Measurements from ENCODE around the gene PRDM12.

PRDM12 gene

DNA sequence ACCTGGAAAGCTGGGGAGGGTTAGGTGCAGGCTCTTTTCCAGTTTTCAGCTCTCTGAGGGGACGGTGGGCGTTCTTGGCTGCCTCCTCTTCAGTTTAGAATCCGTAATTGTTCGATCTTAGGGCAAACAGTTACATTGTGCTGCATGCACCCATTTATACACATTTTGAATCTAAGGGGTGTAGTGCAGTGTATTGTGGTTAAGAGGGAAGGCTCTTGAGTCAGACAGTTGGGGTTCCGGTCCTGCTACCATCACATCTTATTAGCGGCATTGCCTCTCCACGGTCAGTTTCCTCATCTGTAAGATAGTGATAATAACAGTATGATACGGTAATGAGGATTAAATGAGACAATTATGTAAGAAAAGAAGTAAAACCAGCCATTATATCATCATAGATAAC lies 29.8 kb downstream of the PRDM12 start:
- DNase-seq (ENCODE audit: insufficient read length, low spot score) (no peak), FAIRE-seq (no peak)
- TF ChIP-seq POLR2AphosphoS5 (IDR thresholded peaks at IDR 0.05; ENCODE audit: low read depth, low read length): no peak
- TF ChIP-seq POLR2A (IDR thresholded peaks at IDR 0.05; ENCODE audit: low read depth, low read length): no peak
- no peak for TF ChIP-seq PAX5 (IDR thresholded peaks at IDR 0.05; ENCODE audit: insufficient read depth, low read length, severe bottlenecking)
- TF ChIP-seq SPI1 (IDR thresholded peaks at IDR 0.05; ENCODE audit: low read depth, low read length): no peak
- TF ChIP-seq POU2F2 (IDR thresholded peaks at IDR 0.05; ENCODE audit: low read depth, low read length): no peak
- no peak for TF ChIP-seq TAF1 (IDR thresholded peaks at IDR 0.05; ENCODE audit: low read depth, low read length)

DNA sequence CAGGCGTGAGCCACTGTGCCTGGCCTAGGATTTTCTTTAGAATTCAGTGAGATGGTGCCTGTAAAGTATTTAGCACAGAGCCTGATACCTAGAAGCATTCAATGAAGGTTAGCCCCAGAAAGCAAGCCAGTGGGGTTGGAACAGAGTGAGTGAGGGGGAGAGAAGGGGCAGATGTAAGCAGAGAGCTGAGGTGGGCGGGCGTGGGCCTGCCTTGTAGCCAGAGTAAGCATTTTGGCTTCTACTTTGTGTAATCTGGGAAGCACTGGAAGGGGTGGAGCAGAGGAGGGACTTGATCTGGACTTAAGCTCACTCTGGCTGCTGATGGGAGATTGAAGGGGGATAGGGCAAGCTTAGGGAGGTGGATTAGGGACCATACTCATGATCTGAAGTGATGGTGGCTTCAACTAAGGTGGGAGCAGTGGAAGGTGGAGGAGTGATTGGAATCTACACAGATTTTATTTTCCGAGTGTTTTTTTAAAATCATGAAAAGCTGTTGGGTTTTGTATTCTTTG lies 31.8 kb downstream of the PRDM12 start:
- no peak for FAIRE-seq
- TF ChIP-seq POU2F2 (IDR thresholded peaks at IDR 0.05; ENCODE audit: low read depth, low read length): no peak
- TF ChIP-seq POLR2AphosphoS5 (IDR thresholded peaks at IDR 0.05; ENCODE audit: low read depth, low read length): no peak
- no peak for TF ChIP-seq SPI1 (IDR thresholded peaks at IDR 0.05; ENCODE audit: low read depth, low read length)
- no peak for TF ChIP-seq POLR2A (IDR thresholded peaks at IDR 0.05; ENCODE audit: low read depth, low read length)
- TF ChIP-seq PAX5 (IDR thresholded peaks at IDR 0.05; ENCODE audit: insufficient read depth, low read length, severe bottlenecking): no peak
- TF ChIP-seq TAF1 (IDR thresholded peaks at IDR 0.05; ENCODE audit: low read depth, low read length): no peak
- no peak for DNase-seq (ENCODE audit: insufficient read length, low spot score)

DNA sequence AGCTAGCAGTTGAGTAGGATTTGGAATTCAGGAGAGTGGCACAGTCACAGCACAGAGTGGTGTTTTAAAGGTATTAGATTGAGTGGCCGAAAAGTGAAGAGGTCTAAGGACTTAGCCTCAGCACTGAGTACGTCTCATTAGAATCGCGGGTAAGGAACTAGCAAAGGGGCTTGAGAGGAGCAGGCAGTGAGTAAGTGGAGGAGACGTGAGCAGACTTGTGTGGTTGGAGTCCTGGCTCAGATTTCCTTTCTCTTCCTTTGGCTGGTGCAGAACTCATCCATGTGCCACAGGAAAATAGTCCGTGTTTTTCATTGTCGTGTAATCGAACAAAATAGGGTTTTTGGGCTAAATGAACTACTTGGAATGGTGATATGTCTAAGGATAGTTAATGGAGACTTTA lies 32.6 kb downstream of the PRDM12 start:
- FAIRE-seq: no peak
- no peak for TF ChIP-seq TAF1 (IDR thresholded peaks at IDR 0.05; ENCODE audit: low read depth, low read length)
- TF ChIP-seq POLR2AphosphoS5 (IDR thresholded peaks at IDR 0.05; ENCODE audit: low read depth, low read length): no peak
- no peak for TF ChIP-seq PAX5 (IDR thresholded peaks at IDR 0.05; ENCODE audit: insufficient read depth, low read length, severe bottlenecking)
- TF ChIP-seq SPI1 (IDR thresholded peaks at IDR 0.05; ENCODE audit: low read depth, low read length): no peak
- TF ChIP-seq POU2F2 (IDR thresholded peaks at IDR 0.05; ENCODE audit: low read depth, low read length): no peak
- no peak for TF ChIP-seq POLR2A (IDR thresholded peaks at IDR 0.05; ENCODE audit: low read depth, low read length)
- DNase-seq (ENCODE audit: insufficient read length, low spot score): no peak

DNA sequence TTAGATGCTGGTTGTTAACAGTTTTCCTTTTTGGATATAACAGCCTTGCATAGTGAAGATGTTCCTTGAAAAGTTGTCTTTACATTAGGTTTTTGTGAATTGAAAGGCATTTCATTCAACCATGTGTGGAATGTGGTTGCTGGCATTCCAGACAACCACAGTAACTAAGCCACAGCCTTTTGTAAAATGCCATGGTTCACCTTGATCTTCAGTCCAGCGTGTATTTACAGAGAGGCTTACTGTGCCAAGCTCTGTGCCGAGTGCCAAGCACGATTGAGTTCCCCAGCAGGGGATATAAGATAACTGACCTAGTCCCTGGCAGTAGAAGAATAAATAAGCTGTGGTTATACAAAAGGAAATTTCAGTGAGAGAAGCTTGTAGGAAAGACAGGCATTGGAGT lies 34.1 kb downstream of the PRDM12 start:
- FAIRE-seq (no peak), DNase-seq (ENCODE audit: insufficient read length, low spot score) (no peak)
- TF ChIP-seq POU2F2 (IDR thresholded peaks at IDR 0.05; ENCODE audit: low read depth, low read length) (no peak), SPI1 (IDR thresholded peaks at IDR 0.05; ENCODE audit: low read depth, low read length) (no peak), POLR2AphosphoS5 (IDR thresholded peaks at IDR 0.05; ENCODE audit: low read depth, low read length) (no peak), PAX5 (IDR thresholded peaks at IDR 0.05; ENCODE audit: insufficient read depth, low read length, severe bottlenecking) (no peak), TAF1 (IDR thresholded peaks at IDR 0.05; ENCODE audit: low read depth, low read length) (no peak), POLR2A (IDR thresholded peaks at IDR 0.05; ENCODE audit: low read depth, low read length) (no peak)

DNA sequence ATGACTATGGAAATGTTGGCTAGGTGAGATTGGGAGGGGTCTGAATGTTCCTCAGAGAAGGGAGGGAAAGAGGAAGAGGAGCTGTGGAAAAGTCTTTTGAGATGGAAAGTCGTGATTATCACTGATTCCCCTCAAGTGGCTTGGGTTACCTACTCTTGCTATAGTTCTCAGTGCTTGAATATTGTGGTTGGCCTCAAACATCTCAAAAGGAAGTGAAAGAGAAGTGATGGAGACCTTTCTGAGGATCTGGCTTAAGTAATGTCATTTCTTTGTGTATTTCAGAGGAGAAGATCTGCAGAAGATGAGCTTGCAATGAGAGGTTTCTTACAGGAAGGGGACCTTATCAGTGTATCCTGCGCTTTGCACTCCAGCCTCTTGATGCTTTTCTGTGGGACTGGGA lies 34.7 kb downstream of the PRDM12 start:
- FAIRE-seq (no peak), DNase-seq (ENCODE audit: insufficient read length, low spot score) (no peak)
- TF ChIP-seq SPI1 (IDR thresholded peaks at IDR 0.05; ENCODE audit: low read depth, low read length): peak; percentile 84
- TF ChIP-seq PAX5 (IDR thresholded peaks at IDR 0.05; ENCODE audit: insufficient read depth, low read length, severe bottlenecking): no peak
- no peak for TF ChIP-seq POLR2A (IDR thresholded peaks at IDR 0.05; ENCODE audit: low read depth, low read length)

DNA sequence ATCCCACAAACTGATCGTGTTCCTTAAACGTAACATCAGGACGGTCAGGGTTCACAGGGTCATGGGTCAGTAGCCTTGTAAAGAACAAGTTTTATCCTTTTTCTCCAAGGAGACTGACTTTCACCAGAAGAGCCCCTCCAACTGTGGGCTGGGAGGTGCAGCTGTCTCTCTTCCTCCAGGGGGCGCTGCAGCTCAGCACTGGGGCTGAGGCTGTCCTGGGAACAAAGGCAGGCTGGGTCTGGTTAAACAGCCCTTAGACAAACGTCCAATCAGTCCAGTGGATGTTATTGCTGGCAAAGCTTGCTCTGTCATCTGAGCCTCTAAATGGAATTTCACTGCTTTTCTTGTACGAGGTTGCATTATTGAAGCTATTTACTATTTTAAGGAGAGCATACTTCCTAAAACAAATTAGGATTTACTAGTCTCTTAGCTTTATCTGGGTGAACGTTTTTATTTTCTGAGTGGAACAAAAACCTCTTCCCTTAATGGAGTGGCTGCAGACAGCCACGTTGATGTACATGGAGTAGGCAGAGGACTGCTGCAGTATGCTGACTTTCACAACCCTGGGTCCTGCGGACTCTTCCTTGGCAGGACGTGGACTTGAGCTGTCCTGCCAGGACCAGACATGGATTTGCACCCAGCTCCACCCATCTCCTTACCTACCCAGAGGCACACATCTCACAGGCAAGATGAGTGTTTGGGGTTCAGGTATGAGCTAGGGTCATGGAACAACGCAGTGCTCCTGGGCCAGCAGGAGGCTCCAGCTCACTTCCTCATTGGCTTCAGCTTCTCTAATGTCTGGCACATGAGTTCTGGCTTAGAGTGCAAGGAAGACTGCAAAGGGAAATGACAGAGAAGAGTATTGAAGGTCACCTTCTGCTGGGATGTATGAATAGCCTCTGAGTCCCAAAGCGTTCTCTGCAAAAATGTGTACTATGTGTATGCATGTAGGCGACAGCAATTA lies 36.9 kb downstream of the PRDM12 start:
- FAIRE-seq (peak; percentile 58), DNase-seq (ENCODE audit: insufficient read length, low spot score) (no peak)
- TF ChIP-seq POLR2AphosphoS5 (IDR thresholded peaks at IDR 0.05; ENCODE audit: low read depth, low read length): no peak
- peak; percentile 21; the same call in 1 of the 2 replicates for TF ChIP-seq SPI1 (IDR thresholded peaks at IDR 0.05; ENCODE audit: low read depth, low read length)

DNA sequence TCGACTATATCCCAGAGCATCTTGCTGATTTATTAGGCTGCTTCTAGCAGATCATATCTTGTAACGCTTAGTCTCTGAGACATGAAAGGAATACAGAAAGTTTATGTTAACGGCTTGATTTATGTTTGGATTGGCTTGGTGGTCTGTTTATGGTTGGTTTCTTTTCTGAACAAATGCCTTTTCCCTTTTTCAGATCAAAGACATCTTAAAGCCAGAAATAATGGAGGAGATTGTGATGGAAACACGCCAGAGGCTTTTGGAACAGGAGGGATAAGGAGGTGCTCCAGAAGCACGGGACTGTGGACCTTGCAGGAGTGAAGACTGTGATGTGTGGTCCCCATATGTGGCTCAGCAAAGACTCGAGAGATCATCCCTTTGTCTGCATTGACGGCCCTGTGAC lies 39.1 kb downstream of the PRDM12 start:
- DNase-seq (ENCODE audit: insufficient read length, low spot score): no peak
- no peak for FAIRE-seq
- TF ChIP-seq TAF1 (IDR thresholded peaks at IDR 0.05; ENCODE audit: low read depth, low read length): no peak
- TF ChIP-seq POLR2AphosphoS5 (IDR thresholded peaks at IDR 0.05; ENCODE audit: low read depth, low read length): no peak

DNA sequence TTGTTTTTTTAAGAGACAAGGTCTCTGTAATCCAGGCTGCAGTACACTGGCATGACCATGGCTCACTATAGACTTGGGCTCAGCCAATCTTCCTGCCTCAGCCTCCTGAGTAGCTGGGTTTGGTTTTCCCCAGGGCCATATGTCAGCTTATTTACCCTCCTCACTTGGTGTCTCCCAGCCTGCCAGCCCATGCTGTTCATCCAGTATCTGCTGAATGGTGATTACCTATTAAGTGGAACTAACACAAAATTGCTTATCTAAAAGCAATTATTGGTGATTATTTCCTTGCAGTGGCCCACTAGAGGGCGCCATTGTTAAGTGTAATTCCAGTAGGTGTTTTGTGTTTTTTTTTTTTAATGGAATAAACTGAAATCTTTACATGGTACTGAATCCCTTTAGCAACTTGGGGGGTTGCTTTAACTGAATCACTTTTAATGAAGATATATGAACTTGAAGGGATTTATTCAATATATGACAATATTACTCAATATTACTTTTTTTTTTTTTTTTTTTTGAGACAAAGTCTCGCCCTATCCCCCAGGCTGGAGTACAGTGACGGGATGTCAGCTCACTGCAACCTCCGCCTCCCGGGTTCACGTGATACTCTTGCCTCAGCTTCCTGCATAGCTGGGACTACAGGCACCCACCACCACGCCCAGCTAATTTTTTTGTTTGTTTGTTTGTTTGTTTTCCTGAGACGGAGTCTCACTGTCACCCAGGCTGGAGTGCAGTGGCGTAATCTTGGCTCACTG lies 43.0 kb downstream of the PRDM12 start:
- TF ChIP-seq TAF1 (IDR thresholded peaks at IDR 0.05; ENCODE audit: low read depth, low read length) (no peak), POLR2AphosphoS5 (IDR thresholded peaks at IDR 0.05; ENCODE audit: low read depth, low read length) (no peak)
- FAIRE-seq (no peak), DNase-seq (ENCODE audit: insufficient read length, low spot score) (no peak)

DNA sequence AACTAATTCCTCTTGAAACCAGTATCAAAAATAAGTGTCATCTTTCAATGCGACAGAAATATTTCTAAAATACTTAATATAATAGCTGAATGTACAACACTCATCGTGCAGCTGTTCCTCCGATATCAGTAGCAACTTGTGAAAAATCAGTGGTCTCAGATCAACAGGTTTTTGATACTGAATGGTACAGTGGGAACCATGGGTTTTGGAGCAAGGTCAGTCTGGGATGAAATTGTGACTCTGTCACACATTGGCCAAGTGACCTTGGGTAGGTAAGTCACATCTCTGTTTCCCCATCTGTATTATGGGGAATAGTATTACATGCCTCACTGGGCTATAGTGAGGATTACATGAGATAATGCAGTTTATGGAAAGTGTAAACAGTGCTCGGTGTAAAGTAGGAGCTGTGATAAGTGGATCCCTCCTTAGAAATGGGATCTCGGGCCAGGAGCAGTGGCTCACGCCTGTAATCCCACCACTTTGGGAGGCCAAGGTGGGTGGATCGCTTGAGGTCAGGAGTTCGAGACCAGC lies 46.5 kb downstream of the PRDM12 start:
- no peak for TF ChIP-seq PAX5 (IDR thresholded peaks at IDR 0.05; ENCODE audit: insufficient read depth, low read length, severe bottlenecking)
- no peak for TF ChIP-seq TAF1 (IDR thresholded peaks at IDR 0.05; ENCODE audit: low read depth, low read length)
- TF ChIP-seq POLR2A (IDR thresholded peaks at IDR 0.05; ENCODE audit: low read depth, low read length): no peak
- TF ChIP-seq SPI1 (IDR thresholded peaks at IDR 0.05; ENCODE audit: low read depth, low read length): no peak
- no peak for TF ChIP-seq POU2F2 (IDR thresholded peaks at IDR 0.05; ENCODE audit: low read depth, low read length)
- no peak for TF ChIP-seq POLR2AphosphoS5 (IDR thresholded peaks at IDR 0.05; ENCODE audit: low read depth, low read length)
- FAIRE-seq: no peak
- DNase-seq (ENCODE audit: insufficient read length, low spot score): no peak
